Renal cortical epithelial cell (primary cell): Measurements from ENCODE around the gene ACER2. TPM values are rescaled to one million over a fixed set of nuclear protein-coding genes. Genes with fewer than 3 reads are reported as not detected.

Experiments used
- DNase-seq: peaks from one replicate; pipeline ENCODE4 v3.0.0-alpha.2; 2011; ENCODE audit warnings: low read depth
- total RNA-seq: library from RNA; depleted of rRNA; stranded (reverse); fragments of >200 nt; gene quantifications from 2 replicates; pipeline ENCODE4 v1.2.3, GENCODE V29; 2014

The ACER2 gene
- total RNA-seq, 1 donor from 2014 or later: 13.4 TPM

- DNase-seq: no peak
These were observed 42.7 kb downstream of the ACER2 start for GRCh38 chr9:19451240-19452087.

- no peak for DNase-seq
These were observed 47.6 kb downstream of the ACER2 start for GRCh38 chr9:19456426-19456825.

- peak; percentile 57 for DNase-seq
These were observed 48.3 kb downstream of the ACER2 start for GRCh38 chr9:19456996-19457692.

GRCh38 chr9:19457693-19458009 is 48.8 kb downstream of the ACER2 start:
- DNase-seq: no peak

GRCh38 chr9:19460243-19460642 is 51.4 kb downstream of the ACER2 start:
- no peak for DNase-seq

GRCh38 chr9:19461135-19461534 is 52.3 kb downstream of the ACER2 start:
- DNase-seq: no peak

- no peak for DNase-seq
These were observed 55.4 kb downstream of the ACER2 start for GRCh38 chr9:19464061-19464763.

- peak; percentile 60 for DNase-seq
These were observed 56.2 kb downstream of the ACER2 start for GRCh38 chr9:19464764-19465585.

GRCh38 chr9:19465586-19466279 is 56.9 kb downstream of the ACER2 start:
- peak; percentile 53 for DNase-seq

- no peak for DNase-seq
These were observed 57.5 kb downstream of the ACER2 start for GRCh38 chr9:19466280-19466639.

- no peak for DNase-seq
These were observed 60.5 kb downstream of the ACER2 start for GRCh38 chr9:19469271-19469670.

GRCh38 chr9:19470567-19470966 is 61.8 kb downstream of the ACER2 start:
- no peak for DNase-seq

- no peak for DNase-seq
These were observed 62.3 kb downstream of the ACER2 start for GRCh38 chr9:19470981-19471650.

GRCh38 chr9:19471737-19472648 is 63.2 kb downstream of the ACER2 start:
- peak; percentile 36 for DNase-seq

- DNase-seq: no peak
These were observed 64.8 kb downstream of the ACER2 start for GRCh38 chr9:19473605-19474004.

GRCh38 chr9:19479874-19480273 is 71.1 kb downstream of the ACER2 start:
- no peak for DNase-seq

GRCh38 chr9:19480345-19480744 is 71.5 kb downstream of the ACER2 start:
- DNase-seq: no peak

GRCh38 chr9:19481121-19481870 is 72.5 kb downstream of the ACER2 start:
- DNase-seq: no peak

- DNase-seq: no peak
These were observed 73.2 kb downstream of the ACER2 start for GRCh38 chr9:19481971-19482404.
